ACC112 (cell line): Measurements from ENCODE around the gene PHACTR2.
"Not testable (repeated sequence)": the region's sequence is repeated elsewhere in the genome, so short reads cannot be mapped to it uniquely, and the experiment has no call there.

Experiments used
- H2AFZ ChIP-seq: fragments of 200-600 bp; sonication (generic); one replicate; pipeline ENCODE4 v1.6.0; 2017; ENCODE audit warnings: antibody characterized with exemption, low read length; ENCODE audit not compliant: unreplicated experiment
- H3K27ac ChIP-seq: fragments of 200-600 bp; sonication (generic); 2 replicates; pipeline ENCODE4 v1.5.1; 2014; ENCODE audit warnings: low read depth, mild to moderate bottlenecking, antibody characterized with exemption, low read length, moderate library complexity
- H3K27me3 ChIP-seq: fragments of 200-600 bp; sonication (generic); 2 replicates; pipeline ENCODE4 v1.6.1; 2014; ENCODE audit warnings: mild to moderate bottlenecking, antibody characterized with exemption, low read length, moderate library complexity, mixed read lengths; ENCODE audit not compliant: insufficient read depth
- H3K36me3 ChIP-seq: fragments of 200-600 bp; sonication (generic); 2 replicates; pipeline ENCODE4 v1.6.1; 2016; ENCODE audit warnings: mild to moderate bottlenecking, antibody characterized with exemption, low read length, moderate library complexity, mixed read lengths; ENCODE audit not compliant: insufficient read depth
- H3K4me1 ChIP-seq: fragments of 200-600 bp; sonication (generic); one replicate; pipeline ENCODE4 v1.6.1; 2016; ENCODE audit warnings: low read length, mixed read lengths; ENCODE audit not compliant: insufficient read depth, unreplicated experiment, control insufficient read depth
- H3K4me3 ChIP-seq: fragments of 200-600 bp; sonication (generic); 2 replicates; pipeline ENCODE4 v1.5.1; 2014; ENCODE audit warnings: mild to moderate bottlenecking, low read depth, low read length
- H3K79me2 ChIP-seq: fragments of 200-600 bp; sonication (generic); one replicate; pipeline ENCODE4 v1.6.0; 2016; ENCODE audit warnings: low read length; ENCODE audit not compliant: control insufficient read depth, unreplicated experiment, insufficient read depth

Gene PHACTR2

DNA sequence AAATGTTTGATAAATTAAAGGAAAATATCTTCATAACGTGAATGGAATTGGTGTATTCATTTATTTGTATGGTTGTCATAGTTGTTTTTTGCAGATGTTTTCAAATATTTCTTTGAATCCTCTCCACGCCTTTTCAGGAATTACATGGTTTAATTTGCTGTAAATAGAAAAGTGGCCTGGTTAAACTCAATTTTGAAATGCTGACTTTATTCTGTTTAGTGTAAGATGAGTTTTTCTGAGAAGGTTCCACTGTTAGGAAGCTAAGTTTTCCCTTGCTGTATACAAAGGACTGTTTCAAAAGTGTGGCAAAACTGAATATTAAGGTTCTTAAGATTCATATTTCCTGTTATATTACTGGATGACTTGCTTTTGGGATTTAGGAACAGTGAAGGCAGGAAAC, 186.0 kb downstream of the PHACTR2 start:
- Histone ChIP-seq H3K4me1 (no peaks in the 10 kb centered on the region), H3K79me2 (no peaks in the 10 kb centered on the region), H2AFZ (no peak overlapping the region), H3K4me3 (no peak overlapping the region), H3K36me3 (peaks cover 43% of the 10 kb centered on the region), H3K27me3 (no peaks in the 10 kb centered on the region), H3K27ac (no peak overlapping the region)

DNA sequence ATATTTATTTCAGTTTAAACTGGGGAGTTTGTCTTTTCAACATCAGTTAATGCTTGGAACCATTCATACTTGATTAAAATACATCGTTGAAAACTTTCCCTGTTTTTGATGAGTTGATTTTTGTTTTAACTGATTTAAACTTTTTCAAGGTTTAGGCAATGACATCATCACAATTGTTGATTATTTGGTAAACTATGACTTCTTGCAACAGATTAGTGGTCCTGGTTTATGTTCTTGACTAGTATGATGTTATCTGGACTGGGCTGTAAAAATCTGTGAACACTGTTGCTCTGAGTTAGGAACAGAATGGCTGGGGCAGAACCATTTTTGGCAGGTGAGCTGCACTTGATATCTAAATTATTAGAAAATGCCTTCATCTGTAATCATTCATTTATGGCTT, 186.5 kb downstream of the PHACTR2 start, which contains the start of gene ZC2HC1B:
TSS of gene ZC2HC1B (plus strand) at position 241 of the 400 bp plus-strand sequence. CDS start at position 307, 66 bp downstream.
- Histone ChIP-seq H2AFZ (no peak within 1 kb of the TSS), H3K36me3 (peaks cover 39% of the 10 kb centered on the region), H3K4me1 (no peaks in the 10 kb centered on the region), H3K27ac (no peak within 1 kb of the TSS), H3K79me2 (no peaks in the 10 kb centered on the region), H3K4me3 (no peak within 1 kb of the TSS), H3K27me3 (no peaks in the 10 kb centered on the region)

DNA sequence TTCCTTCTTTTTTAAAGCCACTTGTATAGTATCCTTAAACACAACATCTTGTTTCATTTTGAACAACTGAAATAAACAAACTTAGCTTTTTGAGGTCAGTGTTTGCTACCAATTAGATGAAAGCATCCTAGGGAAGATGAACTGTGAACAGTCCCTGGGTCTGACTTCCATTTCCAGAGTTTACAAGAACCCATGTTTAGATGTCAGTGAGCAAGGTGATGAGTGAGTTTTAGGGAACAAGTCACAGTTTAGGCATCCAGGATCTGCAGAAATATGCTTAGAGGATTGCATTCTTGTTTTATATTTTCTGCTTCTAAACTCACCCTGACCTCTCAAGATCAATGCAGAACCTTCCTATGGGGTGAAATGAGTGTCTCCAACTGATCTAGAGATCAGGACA, 189.5 kb downstream of the PHACTR2 start:
- H3K36me3 ChIP-seq = peaks cover 20% of the 10 kb centered on the region
- no peaks in the 10 kb centered on the region for H3K79me2 ChIP-seq
- H2AFZ ChIP-seq = no peak overlapping the region
- no peaks in the 10 kb centered on the region for H3K4me1 ChIP-seq
- H3K27me3 ChIP-seq = no peaks in the 10 kb centered on the region
- no peak overlapping the region for H3K4me3 ChIP-seq
- no peak overlapping the region for H3K27ac ChIP-seq

DNA sequence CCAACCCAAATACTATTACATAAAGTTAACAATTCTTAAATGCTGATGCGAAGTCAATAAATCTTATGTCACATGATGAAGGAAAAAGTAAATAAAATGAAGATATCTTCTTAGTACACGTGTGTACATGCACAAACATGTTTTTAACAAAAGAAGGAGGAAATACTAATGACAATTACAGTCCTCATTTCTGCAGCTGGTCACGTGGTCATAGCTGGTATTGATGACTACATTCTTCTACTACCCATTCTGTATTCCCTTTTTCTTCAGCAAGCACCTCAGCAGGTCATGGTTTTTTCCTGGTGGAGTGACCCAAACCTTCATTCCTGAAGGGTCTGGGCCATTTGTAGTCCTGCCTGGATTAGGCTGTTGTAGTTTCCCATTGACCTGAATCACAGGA, 191.0 kb downstream of the PHACTR2 start:
- H2AFZ ChIP-seq, H3K27ac ChIP-seq: not testable (repeated sequence)

DNA sequence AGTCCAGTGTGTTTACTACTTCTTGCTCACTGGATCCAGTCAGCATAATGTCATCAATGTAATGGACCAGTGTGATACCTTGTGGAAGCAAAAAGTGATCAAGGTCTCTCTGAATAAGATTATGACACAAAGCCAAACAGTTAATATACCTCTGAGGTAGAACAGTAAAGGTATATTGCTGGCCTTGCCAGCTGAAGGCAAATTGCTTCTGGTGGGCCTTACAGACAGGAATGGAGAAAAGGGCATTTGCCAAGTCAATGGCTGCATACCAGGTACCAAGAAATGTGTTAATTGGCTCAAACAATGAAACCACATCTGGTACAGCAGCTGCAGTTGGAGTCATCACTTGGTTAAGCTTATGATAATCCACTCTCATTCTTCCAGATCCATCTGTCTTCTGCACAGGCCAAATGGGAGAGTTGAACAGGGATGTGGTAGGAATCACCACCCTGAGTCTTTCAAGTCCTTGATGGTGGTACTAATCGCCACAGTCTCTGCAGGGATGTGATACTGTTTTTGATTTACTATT, 193.5 kb downstream of the PHACTR2 start:
- H3K79me2 ChIP-seq, H3K4me1 ChIP-seq, H3K4me3 ChIP-seq, H3K36me3 ChIP-seq, H2AFZ ChIP-seq, H3K27ac ChIP-seq, H3K27me3 ChIP-seq: not testable (repeated sequence)

More for the DNA sequence above, 191.0 kb downstream of the PHACTR2 start:
- H3K4me1 ChIP-seq, H3K79me2 ChIP-seq, H3K4me3 ChIP-seq, H3K27me3 ChIP-seq: not testable (repeated sequence)
- H3K36me3 ChIP-seq = peaks cover 12% of the 10 kb centered on the region

DNA sequence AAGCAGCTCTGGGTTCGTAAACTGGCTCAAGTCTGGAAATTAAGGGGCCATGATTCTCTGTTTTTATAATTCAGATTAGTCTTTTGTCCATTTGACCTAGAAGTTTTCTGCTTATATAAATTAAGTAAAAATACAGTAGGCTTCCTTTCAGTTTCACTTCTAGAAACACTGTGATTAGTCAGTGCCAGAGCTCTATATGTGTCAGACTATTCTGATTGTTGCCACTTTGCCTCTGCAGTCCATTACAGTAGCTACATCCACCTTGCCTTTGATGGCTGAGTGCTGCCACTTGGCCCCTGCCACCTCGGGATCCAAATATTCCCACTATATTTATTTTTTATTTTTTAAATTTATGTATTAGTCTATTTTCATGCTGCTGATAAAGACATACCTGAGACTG, 194.4 kb downstream of the PHACTR2 start:
- no peak overlapping the region for H3K4me3 ChIP-seq
- H3K36me3 ChIP-seq = no peaks in the 10 kb centered on the region
- no peaks in the 10 kb centered on the region for H3K79me2 ChIP-seq
- no peak overlapping the region for H3K27ac ChIP-seq
- no peaks in the 10 kb centered on the region for H3K27me3 ChIP-seq
- peak overlapping the region; percentile 86 for H2AFZ ChIP-seq
- no peaks in the 10 kb centered on the region for H3K4me1 ChIP-seq

DNA sequence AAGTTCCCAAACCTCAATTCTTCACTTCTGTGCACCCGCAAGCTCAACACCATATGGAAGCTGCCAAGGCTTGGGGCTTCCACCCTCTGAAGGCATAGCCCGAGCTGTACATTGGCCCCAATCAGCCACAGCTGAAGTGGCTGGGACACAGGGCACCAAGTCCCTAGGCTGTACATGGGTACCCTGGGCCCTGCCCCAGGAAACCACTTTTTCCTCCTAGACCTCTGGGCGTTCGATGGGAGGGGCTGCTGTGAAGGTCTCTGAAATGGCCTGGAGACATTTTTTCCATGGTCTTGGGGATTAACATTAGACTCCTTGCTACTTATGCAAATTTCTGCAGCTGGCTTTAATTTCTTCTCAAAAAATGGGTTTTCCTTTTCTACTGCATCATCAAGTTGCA, 195.8 kb downstream of the PHACTR2 start:
- H2AFZ ChIP-seq, H3K27me3 ChIP-seq, H3K79me2 ChIP-seq, H3K27ac ChIP-seq, H3K4me3 ChIP-seq, H3K4me1 ChIP-seq, H3K36me3 ChIP-seq: not testable (repeated sequence)

DNA sequence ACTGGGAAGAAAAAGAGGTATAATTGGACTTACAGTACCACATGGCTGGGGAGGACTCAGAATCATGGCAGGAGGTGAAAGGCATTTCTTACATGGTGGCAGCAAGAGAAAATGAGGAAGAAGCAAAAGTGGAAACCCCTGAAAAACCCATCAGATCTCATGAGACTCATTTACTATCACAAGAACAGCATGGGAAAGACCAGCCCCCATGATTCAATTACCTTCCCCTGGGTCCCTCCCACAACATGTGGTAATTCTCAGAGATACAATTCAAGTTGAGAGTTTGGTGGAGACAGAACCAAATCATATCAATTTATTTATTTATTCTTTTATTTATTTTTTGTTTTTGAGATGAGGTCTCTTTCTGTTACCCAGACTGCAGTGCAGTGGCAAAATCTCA, 196.7 kb downstream of the PHACTR2 start:
- H3K79me2 ChIP-seq, H3K27ac ChIP-seq, H3K4me1 ChIP-seq, H3K36me3 ChIP-seq, H3K27me3 ChIP-seq, H3K4me3 ChIP-seq, H2AFZ ChIP-seq: not testable (repeated sequence)

DNA sequence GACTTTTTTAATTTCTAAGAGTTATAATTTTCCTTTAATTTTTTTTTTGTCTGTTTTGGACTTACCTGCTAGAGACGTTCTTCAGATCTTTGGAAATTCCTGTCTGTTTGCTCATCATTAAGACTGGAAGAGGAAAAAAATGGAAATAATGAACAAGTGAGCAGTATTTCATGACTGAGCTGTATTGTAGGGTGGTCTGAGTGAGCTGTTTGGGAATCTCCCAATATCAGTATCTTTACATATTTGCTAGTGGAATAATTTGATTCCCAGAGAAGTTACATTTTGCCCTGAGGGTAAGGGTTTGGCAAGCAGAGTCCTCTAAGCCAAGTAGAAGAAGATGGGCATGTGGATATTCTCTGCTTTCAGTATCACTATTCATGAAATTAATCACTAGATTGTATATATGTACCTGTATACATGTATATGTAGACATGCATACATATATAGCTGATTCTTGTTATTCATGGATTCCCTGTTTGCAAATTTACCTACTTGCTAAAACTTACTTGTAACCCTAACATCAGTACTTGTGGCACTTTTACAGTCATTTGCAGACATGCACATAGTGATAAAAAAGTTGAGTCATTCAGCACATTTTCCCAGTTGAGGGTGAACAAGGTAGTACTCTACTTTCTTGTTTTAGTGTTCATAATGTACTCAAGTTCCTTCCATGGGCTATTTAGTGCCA, 200.0 kb downstream of the PHACTR2 start:
- Histone ChIP-seq H2AFZ (no peak overlapping the region), H3K4me1 (no peaks in the 10 kb centered on the region), H3K27me3 (no peaks in the 10 kb centered on the region), H3K27ac (no peak overlapping the region), H3K36me3 (no peaks in the 10 kb centered on the region), H3K4me3 (no peak overlapping the region), H3K79me2 (no peaks in the 10 kb centered on the region)

DNA sequence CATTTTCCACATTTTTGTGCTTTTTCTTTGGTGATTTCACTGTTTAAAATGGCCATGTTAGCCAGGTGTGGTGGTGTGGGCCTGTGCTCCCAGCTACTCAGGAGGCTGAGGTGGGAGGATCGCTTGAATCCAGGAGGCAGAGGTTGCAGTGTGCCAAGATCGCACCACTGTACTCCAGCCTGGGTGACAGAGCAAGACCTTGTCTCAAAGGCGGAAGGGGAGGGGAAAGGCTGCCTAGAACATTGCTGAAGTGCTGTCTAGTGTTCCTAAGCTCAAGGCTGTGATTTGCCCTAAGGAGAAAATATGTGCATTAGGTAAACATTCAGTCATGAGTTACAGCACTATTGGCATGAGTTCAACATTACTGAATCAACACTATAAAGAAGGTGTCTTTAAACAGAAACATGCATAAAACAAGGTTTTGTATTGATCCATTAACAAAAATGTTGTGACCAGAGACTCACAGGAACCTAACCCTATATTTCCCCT, 200.6 kb downstream of the PHACTR2 start:
- Histone ChIP-seq H3K4me1 (no peaks in the 10 kb centered on the region), H3K36me3 (no peaks in the 10 kb centered on the region), H3K27ac (no peak overlapping the region), H3K79me2 (no peaks in the 10 kb centered on the region), H2AFZ (no peak overlapping the region), H3K27me3 (no peaks in the 10 kb centered on the region), H3K4me3 (no peak overlapping the region)

DNA sequence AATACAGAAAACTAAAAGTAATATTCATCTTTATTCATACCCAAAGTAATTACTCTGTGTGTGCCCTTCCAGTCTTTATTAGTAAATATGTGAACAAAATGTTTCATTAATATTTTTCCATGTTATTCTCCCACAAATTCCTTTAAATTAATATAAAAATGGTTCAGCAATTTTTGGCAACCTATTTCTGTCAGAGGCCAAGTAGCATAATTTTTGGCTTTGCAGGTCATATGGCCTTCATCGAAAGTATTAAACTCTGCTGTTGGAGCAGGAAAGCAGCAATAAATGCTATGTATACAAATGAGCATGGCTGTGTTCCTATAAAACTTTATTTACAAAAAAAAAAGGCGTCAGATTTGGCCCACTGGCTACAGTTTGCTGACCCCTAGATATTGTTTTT, 202.6 kb downstream of the PHACTR2 start:
- no peak overlapping the region for H3K27ac ChIP-seq
- no peaks in the 10 kb centered on the region for H3K4me1 ChIP-seq
- no peaks in the 10 kb centered on the region for H3K36me3 ChIP-seq
- H3K79me2 ChIP-seq = no peaks in the 10 kb centered on the region
- no peak overlapping the region for H2AFZ ChIP-seq
- no peaks in the 10 kb centered on the region for H3K27me3 ChIP-seq
- no peak overlapping the region for H3K4me3 ChIP-seq
